Keratinocyte (primary cell): ENCODE measurements around the gene KRTAP5-3.
"Not testable (repeated sequence)": the region's sequence is repeated elsewhere in the genome, so short reads cannot be mapped to it uniquely, and the experiment has no call there.

Experiments used
- CTCF ChIP-seq, 3 experiments: IDR thresholded peaks in 1 of 3; conservative IDR thresholded peaks in 1 of 3; optimal IDR thresholded peaks in 1 of 3; 2 replicates in 2 of 3; 3 replicates in 1 of 3; pipeline versions ENCODE3 to v1.5.1; 2011; ENCODE audit warnings: low read length in 3 of 3, mild to moderate bottlenecking in 3 of 3, moderate library complexity in 2 of 3, control low read depth in 1 of 3, inconsistent platforms in 1 of 3; ENCODE audit not compliant: insufficient read depth in 2 of 3; ENCODE audit errors: extremely low read depth in 1 of 3
- EZH2 ChIP-seq: IDR thresholded peaks from one replicate; pipeline ENCODE4 v1.6.1; 2012; ENCODE audit warnings: inconsistent platforms, mild to moderate bottlenecking, low read length, moderate library complexity

GRCh38 chr11:1601663-1602062, 6.6 kb downstream of the KRTAP5-3 start:
- TF ChIP-seq CTCF (optimal IDR thresholded peaks at IDR 0.05 in 1 of 3, IDR thresholded peaks at IDR 0.05 in 1 of 3, conservative IDR thresholded peaks at IDR 0.05 in 1 of 3; ENCODE audit: extremely low read depth in 1 of 3, insufficient read depth in 2 of 3, low read length in 3 of 3); EZH2: not testable (repeated sequence)
